SKM-1 (cell line): ENCODE results near the gene CUX1.

ENCODE experiments used
- DNase-seq: peaks from one replicate; lab custom pipeline; 2025; ENCODE audit not compliant: unreplicated experiment; lab: John Stamatoyannopoulos, UW

Gene CUX1

GRCh38 chr7:102066476-102066875 is 249.1 kb downstream of the CUX1 start:
- no peak for DNase-seq

GRCh38 chr7:102068846-102069245 is 251.4 kb downstream of the CUX1 start:
- DNase-seq, result no peak

GRCh38 chr7:102069931-102070629 is 252.7 kb downstream of the CUX1 start:
- no peak for DNase-seq

GRCh38 chr7:102072003-102072402 is 254.6 kb downstream of the CUX1 start:
- DNase-seq, result no peak

- DNase-seq, result no peak
Measured at GRCh38 chr7:102072636-102073209, 255.3 kb downstream of the CUX1 start.

GRCh38 chr7:102073931-102074880 is 256.8 kb downstream of the CUX1 start:
- no peak for DNase-seq

- DNase-seq, result no peak
Measured at GRCh38 chr7:102075126-102075525, 257.7 kb downstream of the CUX1 start.

GRCh38 chr7:102075553-102076135 is 258.2 kb downstream of the CUX1 start:
- no peak for DNase-seq

- DNase-seq, result no peak
Measured at GRCh38 chr7:102077081-102077480, 259.7 kb downstream of the CUX1 start.

- no peak for DNase-seq
Measured at GRCh38 chr7:102079140-102080018, 262.0 kb downstream of the CUX1 start.

GRCh38 chr7:102080019-102080433 is 262.6 kb downstream of the CUX1 start:
- DNase-seq, result no peak

GRCh38 chr7:102080434-102081243 is 263.2 kb downstream of the CUX1 start:
- DNase-seq, result no peak

- no peak for DNase-seq
Measured at GRCh38 chr7:102081244-102081627, 263.8 kb downstream of the CUX1 start.

- DNase-seq, result no peak
Measured at GRCh38 chr7:102082693-102083368, 265.4 kb downstream of the CUX1 start.

GRCh38 chr7:102085218-102085772 is 267.9 kb downstream of the CUX1 start:
- no peak for DNase-seq

- DNase-seq, result no peak
Measured at GRCh38 chr7:102089175-102090098, 272.0 kb downstream of the CUX1 start.

- no peak for DNase-seq
Measured at GRCh38 chr7:102093599-102094315, 276.3 kb downstream of the CUX1 start.
